GM04503 (cell line): Measurements from ENCODE around the gene NFAM1.

ENCODE experiments used
- DNase-seq: peaks from one replicate; pipeline ENCODE4 v3.0.0-alpha.2; 2012; ENCODE audit warnings: low read depth

NFAM1 gene

DNA sequence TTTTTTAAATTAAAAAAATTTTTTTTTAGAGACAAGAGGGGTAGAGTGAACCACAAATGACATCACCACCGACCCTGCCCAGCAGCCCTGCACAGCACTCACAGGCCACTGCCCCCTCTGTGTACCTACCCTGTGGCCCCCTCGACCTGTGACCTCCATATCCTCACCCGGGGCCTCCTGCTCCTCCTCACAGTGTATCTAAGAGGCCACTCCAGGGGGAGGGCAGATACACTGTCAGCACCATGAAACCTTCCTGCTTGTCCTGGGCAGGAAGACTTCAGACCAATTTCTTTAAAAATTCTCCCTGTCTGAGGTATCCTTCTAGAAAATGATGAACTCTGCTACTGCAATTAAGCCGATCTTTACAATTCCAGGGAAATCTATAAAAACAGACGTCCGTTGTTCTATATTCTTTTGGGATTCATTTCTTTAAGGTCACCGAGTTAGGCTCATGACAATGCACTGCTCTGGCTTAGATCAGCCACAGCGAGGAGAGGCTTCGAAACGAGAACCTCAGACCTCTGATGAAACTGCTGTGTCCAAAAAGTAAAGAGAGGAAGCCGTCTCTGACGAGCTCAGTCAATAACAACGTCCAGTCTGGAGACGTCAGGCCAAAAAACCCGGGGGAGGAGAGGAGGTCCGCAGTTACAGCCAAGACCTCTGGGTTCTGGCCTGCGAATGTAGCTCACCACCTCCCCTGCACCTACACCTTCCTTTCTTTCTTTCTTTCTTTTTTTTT, 17.5 kb downstream of the NFAM1 start:
- DNase-seq = no peak

GRCh38 chr22:42414021-42414420, 18.2 kb downstream of the NFAM1 start:
- no peak for DNase-seq

- DNase-seq = no peak
These were observed 19.4 kb downstream of the NFAM1 start for GRCh38 chr22:42412744-42413333.

DNA sequence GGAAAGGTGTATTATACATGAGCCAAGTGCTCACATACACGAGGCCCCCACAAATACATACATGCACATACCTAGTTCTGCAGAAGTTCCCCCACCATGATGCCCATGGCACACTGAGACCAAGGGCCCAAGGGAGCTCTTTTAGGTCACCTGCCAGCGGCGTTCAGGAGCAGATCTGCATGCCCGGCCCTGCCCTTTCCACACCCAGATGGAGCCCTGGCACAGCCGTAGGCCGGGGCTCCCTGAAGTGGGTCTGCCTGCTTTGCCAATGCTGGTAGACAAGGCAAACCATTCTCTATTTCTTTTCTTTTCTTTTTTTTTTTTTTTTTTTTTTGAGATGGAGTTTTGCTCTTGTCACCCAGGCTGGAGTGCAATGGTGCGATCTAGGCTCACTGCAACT, 21.5 kb downstream of the NFAM1 start:
- no peak for DNase-seq

DNA sequence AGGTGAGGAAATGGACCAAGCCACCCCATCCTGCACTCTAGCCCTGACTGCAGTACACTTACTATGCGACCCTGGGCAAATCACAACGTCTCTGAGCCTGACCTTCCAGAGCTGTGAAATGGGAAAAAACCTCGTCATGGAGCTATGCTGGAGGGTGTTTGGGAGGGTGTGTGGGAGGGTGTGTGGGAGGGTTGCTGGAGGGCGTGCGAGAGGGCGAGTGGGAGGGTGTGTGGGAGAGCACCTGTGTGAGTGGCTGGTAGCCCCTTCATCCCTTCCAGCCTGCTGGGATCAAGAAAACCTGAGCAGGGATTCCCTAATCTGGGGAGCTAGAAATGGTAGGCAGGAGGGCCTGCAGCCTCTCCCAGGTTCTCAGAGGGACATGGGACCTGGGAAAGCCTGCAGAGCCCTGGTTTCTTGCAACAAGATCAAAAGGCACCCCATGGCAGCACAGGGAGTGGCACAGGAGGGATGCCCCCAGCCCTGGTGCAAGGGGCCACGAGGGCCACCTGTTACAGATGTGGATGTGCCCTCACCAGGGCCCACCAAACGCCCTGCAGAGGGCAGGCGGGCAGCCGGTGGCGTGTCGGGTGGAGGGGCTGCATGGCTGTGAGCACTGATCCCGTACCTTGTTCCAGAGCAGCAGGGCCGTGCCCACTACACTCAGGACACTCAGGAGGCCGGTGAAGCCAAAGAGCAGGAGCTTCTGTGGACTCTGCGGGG, 23.2 kb downstream of the NFAM1 start:
- no peak for DNase-seq

DNA sequence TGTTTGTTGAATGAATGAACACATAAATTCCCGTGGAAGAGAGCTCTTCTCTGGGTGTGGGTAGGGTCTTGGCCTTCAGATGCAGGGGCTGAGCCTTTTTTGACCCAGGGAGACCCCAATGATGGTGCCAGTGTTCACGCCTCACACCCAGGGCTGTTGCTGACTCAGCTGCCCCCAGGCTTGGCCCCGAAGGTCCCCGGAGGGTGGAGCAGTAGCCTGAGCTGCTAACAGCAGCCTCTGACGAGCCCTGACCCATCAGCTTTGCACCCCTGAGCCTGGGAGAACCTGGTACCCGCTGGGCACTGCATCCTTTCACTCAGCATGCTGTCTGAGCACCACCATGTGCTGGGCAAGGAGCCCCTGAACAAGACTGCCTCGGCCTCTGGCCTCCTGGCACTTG, 23.9 kb downstream of the NFAM1 start:
- no peak for DNase-seq

DNA sequence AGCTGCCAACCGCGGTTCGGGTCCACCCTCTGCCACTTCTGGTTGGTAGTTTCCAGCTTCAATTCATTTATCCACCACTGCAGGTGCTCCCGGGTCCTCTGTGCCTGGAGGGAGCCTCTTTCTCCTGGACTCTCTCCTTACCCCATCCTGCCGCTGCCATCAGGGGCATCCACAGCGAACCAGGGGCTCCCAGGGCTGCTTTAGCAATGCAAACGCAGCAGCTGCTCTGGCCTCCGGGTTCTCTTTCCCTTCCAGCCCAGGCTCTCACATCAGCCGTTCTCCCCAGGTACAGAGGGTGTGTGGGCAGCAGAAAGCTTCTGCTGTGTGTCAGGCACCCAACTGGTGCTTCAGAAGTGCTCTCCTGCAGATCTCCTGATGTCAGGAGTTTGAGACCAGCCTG, 27.9 kb downstream of the NFAM1 start:
- DNase-seq = no peak

- DNase-seq = no peak
These were observed 30.5 kb downstream of the NFAM1 start for GRCh38 chr22:42401535-42402334.

GRCh38 chr22:42400811-42401534, 31.2 kb downstream of the NFAM1 start:
- no peak for DNase-seq

DNA sequence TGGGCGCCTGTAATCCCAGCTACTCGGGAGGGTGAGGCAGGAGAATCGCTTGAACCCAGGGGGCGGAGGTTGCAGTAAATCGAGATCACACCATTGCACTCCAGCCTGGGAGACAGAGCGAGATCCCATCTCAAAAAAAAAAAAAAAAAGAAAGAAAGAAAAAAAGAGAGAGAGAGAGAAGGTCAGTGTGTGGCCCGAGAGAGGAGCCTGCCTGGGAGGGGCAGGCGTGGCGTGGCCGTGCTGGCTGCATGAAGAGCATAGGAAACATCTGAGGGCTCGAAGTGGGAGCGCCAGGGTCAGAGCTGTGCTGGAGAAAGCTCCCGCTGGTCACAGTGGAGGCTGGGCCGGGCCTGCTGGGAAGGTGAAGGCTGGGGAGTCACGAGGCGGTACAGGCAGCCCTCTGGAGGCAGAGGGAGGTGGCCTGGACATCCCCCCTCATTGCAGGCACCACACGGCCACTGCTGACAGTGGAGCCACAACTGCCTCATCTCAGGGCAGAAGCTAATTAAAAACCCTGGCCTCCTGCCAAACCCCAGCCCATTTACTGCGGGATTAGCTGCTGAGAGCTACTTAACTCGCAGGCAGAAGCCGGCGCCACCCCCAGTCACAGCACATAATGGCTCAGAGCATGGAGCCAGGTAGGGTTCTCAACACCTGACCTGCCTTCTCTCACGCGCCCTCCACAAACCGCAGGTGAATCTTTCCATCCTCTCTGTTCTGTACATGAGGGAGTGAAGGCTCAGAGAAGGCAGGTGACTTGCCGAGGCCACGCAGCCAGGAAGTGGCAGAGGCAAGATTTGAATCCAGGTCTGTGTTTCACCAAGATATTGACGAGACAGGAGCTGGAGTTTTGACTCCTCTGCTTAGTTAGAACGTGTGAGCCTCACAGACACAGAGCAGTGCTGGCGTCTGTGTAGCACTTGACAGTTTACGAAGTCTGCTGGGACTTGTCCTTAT, 32.6 kb downstream of the NFAM1 start:
- DNase-seq = no peak

DNA sequence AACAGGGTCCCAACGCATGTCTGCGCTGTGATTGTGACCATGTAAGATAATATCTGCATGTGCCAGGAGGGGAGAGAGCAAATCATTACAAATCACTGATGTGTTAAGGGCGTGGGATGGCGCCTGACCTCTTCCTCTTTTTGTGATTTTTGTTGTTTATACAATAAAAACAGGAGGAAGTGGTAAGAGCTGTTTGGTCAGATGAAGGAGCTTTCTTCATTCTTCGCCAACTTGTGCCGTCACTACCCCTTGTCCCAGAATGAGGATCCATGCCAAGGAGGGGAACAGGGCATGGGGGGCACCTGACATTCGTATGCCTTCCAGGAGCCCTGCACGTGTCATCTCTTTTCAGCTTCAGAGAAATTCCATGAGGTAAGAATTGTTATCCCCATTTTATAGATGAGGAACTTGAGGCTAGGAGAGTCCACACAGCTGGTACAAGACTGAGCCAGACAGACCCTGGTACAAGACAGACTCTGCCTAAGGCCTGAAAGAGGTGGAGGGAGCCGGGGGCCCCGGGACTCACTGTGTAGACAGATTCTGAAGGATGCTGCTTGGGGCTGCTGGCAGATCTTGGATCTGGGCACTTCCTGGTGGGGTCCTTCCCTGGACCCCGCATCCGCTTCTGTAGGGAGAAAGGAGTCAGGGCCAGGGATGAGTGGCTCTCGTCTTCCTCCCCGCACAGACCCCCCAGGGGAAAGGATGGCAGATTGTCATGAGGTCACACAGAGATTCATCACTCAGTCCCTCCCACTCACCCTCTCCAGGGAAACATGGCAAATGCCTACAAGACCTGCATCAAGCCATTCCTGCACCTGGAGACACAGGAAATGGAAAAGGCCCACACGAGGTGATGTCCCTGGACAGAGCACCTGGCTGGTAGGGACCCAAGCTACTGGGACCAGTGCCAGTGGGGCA, 34.6 kb downstream of the NFAM1 start:
- DNase-seq = no peak

DNA sequence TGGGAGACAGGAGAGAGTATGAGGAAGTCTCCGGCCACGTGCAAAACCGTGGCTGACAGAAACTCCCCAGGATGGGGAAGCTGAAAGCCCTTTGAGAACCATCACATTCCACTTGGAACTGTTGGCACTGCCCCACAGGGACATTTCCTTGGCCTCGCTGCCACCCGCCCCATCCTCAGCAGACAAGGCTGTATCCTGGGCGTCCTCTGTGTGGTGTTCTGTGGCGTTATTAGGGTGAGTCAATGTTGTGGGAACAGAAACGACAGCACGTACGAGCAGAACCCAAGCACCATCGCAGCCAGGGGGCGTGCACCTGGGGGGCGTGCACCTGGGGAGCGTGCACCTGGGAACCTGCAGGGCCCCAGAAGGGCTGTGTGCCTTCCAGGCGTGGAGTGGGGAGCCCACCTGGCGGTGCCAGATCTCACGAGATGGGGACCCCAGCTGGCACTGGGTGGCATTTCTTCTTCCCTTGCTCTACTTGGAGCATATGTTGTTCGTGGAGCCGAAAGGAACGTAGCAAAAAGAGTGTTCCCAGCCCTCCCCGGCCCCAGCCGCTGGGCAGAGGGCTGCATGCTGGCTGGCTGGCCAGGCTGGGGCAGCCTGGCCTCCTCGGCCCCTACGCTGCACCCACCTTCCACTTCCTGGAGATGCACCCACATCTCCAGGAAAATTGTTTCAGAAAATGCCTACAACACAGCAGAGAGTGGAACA, 35.4 kb downstream of the NFAM1 start:
- DNase-seq = no peak

- no peak for DNase-seq
These were observed 43.1 kb downstream of the NFAM1 start for GRCh38 chr22:42389143-42389542.

- no peak for DNase-seq
These were observed 43.9 kb downstream of the NFAM1 start for GRCh38 chr22:42388130-42388797.

DNA sequence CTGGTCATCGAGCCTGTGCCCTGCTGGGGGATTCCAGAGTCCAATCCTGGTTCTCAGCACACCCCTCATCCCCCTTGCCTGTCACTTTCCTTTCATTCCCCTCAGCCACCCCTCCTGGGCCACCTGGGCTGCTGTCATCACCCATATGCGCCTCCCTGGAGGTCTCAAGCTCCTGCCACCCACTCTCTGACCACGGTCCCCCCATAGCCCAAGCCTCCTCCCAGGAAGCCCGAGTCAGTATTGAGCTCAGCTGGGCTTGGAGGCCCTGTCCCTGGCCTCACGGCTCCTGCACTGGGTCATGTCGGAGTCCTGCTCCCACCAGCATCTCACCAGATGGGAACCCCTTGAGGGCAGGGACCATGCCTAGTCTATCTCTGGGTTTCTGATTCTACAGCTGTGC, 44.6 kb downstream of the NFAM1 start:
- DNase-seq = no peak

DNA sequence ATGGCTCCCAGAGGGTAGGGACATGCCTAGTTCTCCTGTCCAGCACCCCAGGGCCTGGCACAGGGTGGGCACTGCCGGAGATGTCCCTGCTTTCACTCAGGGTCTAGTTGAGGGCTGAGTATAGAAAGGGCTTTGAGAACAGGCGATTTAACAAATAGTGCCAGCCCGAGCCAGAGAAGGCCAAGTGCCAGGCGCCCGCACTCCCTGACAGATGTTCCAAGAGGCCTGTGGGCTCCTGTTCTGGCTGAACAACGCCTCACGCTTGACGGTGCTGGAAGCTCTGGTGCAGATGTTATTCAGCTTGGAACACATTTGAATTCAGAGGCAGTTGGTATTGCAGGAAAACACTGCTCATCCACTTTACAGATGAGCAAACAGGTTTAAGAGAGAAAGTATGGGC, 46.5 kb downstream of the NFAM1 start:
- no peak for DNase-seq

GRCh38 chr22:42384506-42384905, 47.7 kb downstream of the NFAM1 start:
- DNase-seq = no peak

DNA sequence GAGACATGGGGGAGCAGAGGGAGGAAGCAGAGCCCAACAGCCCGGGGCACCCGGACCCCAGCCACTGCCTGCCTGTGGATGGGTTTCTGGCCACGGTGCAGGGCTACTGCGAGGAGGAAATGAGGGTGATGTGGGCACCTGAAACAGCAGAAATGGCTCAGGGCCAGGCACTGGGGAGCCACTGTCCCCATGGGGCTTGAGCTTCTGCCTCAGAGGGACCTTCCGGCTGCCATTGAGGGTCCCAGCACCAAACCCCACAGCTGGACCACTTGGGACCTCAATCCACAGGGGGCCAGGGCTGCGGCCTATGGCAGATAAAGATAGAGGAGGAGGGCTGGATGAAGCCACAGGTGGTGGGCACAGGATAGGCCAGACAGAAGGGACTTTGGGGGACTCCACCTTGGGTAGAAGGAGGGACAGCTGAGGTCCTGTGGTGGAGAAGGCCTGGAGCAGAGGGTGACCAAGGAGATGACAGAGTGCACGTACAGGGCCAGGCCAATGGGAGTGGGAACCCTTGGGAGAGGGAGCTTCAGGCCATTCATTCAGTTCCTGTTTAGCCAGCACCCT, 48.3 kb downstream of the NFAM1 start:
- no peak for DNase-seq
